CD8-positive, alpha-beta memory T cell (primary cell): ENCODE results near the gene THBS2. TPM values are rescaled to one million over a fixed set of nuclear protein-coding genes. Genes with fewer than 3 reads are reported as not detected.
A peak's percentile ranks its signal among the peaks of the same experiment; 100 is the strongest.

Experiments used
- CTCF ChIA-PET: fragments of 350-600 bp; sonication (Branson Sonifier 250); formaldehyde crosslinking; loops from one replicate; lab custom pipeline; 2021; ENCODE audit warnings: antibody characterized with exemption; lab: Charles Lee
- POLR2A ChIA-PET: fragments of 350-600 bp; sonication (Branson Sonifier 250); formaldehyde crosslinking; loops from one replicate; lab custom pipeline; 2021; ENCODE audit warnings: antibody characterized with exemption; lab: Charles Lee
- DNase-seq, 5 donors: peaks; one replicate each; pipeline versions ENCODE4 v3.0.0 to v3.0.0-alpha.2; 2020 to 2022; ENCODE audit warnings: mixed read lengths in 1 of 5
- H3K27ac ChIP-seq: one replicate; pipeline ENCODE4 v1.7.0; 2013; ENCODE audit warnings: low read depth, mild to moderate bottlenecking, low read length, moderate library complexity
- H3K27me3 ChIP-seq: 2 replicates; pipeline ENCODE4 v1.7.0; 2013; ENCODE audit warnings: low read length, mild to moderate bottlenecking; ENCODE audit not compliant: insufficient read depth, poor library complexity, severe bottlenecking
- H3K36me3 ChIP-seq: 2 replicates; pipeline ENCODE4 v1.7.0; 2013; ENCODE audit warnings: mild to moderate bottlenecking, low read length, moderate library complexity; ENCODE audit not compliant: insufficient read depth
- H3K4me1 ChIP-seq: 2 replicates; pipeline ENCODE4 v1.7.0; 2013; ENCODE audit warnings: mild to moderate bottlenecking, low read length, moderate library complexity; ENCODE audit not compliant: insufficient read depth
- H3K4me3 ChIP-seq: 2 replicates; pipeline ENCODE4 v1.7.0; 2013; ENCODE audit warnings: mild to moderate bottlenecking, low read length
- H3K9me3 ChIP-seq: 2 replicates; pipeline ENCODE4 v1.7.0; 2013; ENCODE audit warnings: mild to moderate bottlenecking, low read length
- H3K27ac Mint-ChIP-seq, 8 donors: one replicate each; pipeline ENCODE4 v1.8.0; 2020 to 2021; ENCODE audit warnings: mixed read lengths in 8 of 8, mild to moderate bottlenecking in 6 of 8, inconsistent platforms in 3 of 8, moderate library complexity in 3 of 8
- H3K27me3 Mint-ChIP-seq, 2 donors: one replicate each; pipeline ENCODE4 v1.8.0; 2020 to 2021; ENCODE audit warnings: mixed read lengths in 2 of 2, mild to moderate bottlenecking in 1 of 2, moderate library complexity in 1 of 2
- H3K36me3 Mint-ChIP-seq, 3 donors: one replicate each; pipeline ENCODE4 v1.8.0; 2020 to 2021; ENCODE audit warnings: mixed read lengths in 3 of 3, inconsistent platforms in 1 of 3, mild to moderate bottlenecking in 1 of 3
- H3K4me1 Mint-ChIP-seq, 3 donors: one replicate each; pipeline ENCODE4 v1.8.0; 2020 to 2021; ENCODE audit warnings: mixed read lengths in 3 of 3, inconsistent platforms in 1 of 3, mild to moderate bottlenecking in 1 of 3
- H3K4me3 Mint-ChIP-seq, 7 donors: one replicate each; pipeline ENCODE4 v1.8.0; 2020 to 2021; ENCODE audit warnings: mixed read lengths in 7 of 7, mild to moderate bottlenecking in 6 of 7, moderate library complexity in 4 of 7, inconsistent platforms in 2 of 7
- H3K9me3 Mint-ChIP-seq, 5 donors: one replicate each; pipeline ENCODE4 v1.8.0; 2020 to 2022; ENCODE audit warnings: mixed read lengths in 5 of 5, mild to moderate bottlenecking in 3 of 5, moderate library complexity in 2 of 5, inconsistent platforms in 1 of 5
- polyA plus RNA-seq: library from polyadenylated mRNA; unstranded; fragments of 300-500 nt; fragmentation: Illumina TruSeq; gene quantifications from one replicate; pipeline ENCODE4 v1.2.3, GENCODE V29; 2021
- total RNA-seq, 2 experiments: library from RNA; stranded (reverse); gene quantifications; one replicate each; pipeline ENCODE4 v1.2.3, GENCODE V29; 2021

THBS2 gene
- total and polyA plus RNA-seq, 3 experiments from 2014 or later, result 0.03 TPM; not detected in 2

GRCh38 chr6:169251371-169251802 is 2.3 kb downstream of the THBS2 start:
- peaks cover 15% of the 10 kb centered on the region for H3K4me1 ChIP-seq
- Mint-ChIP-seq H3K9me3 (no peaks in the 10 kb centered on the region), H3K4me3 (no peak overlapping the region), H3K27ac (no peak overlapping the region), H3K36me3 (no peaks in the 10 kb centered on the region), H3K4me1 (peaks cover 18 to 26% (median 19%) of the 10 kb centered on the region in 3 donors), H3K27me3 (peaks cover 57 to 61% of the 10 kb centered on the region in 2 donors)
- no peaks in the 10 kb centered on the region for H3K9me3 ChIP-seq
- peaks cover 21% of the 10 kb centered on the region for H3K27me3 ChIP-seq
- DNase-seq, result no peak
- POLR2A ChIA-PET, result no interaction called here
- H3K4me3 ChIP-seq, result no peak overlapping the region
- no peak overlapping the region for H3K27ac ChIP-seq
- H3K36me3 ChIP-seq, result no peaks in the 10 kb centered on the region
- CTCF ChIA-PET, result no interaction called here

- H3K27me3 Mint-ChIP-seq, result peaks cover 54% of the 10 kb centered on the region in 2 donors
- Histone ChIP-seq H3K36me3 (no peaks in the 10 kb centered on the region), H3K27me3 (peaks cover 21% of the 10 kb centered on the region), H3K4me3 (no peak overlapping the region), H3K27ac (no peak overlapping the region), H3K9me3 (no peaks in the 10 kb centered on the region), H3K4me1 (peaks cover 15% of the 10 kb centered on the region)
- no peak overlapping the region for H3K4me3 Mint-ChIP-seq
- H3K9me3 Mint-ChIP-seq, result no peaks in the 10 kb centered on the region
- ChIA-PET CTCF (no interaction called here), POLR2A (no interaction called here)
- peaks cover 18 to 26% (median 19%) of the 10 kb centered on the region in 3 donors for H3K4me1 Mint-ChIP-seq
- no peaks in the 10 kb centered on the region for H3K36me3 Mint-ChIP-seq
- H3K27ac Mint-ChIP-seq, result no peak overlapping the region
- DNase-seq, result no peak
These were observed 3.0 kb downstream of the THBS2 start for GRCh38 chr6:169250660-169251059.

GRCh38 chr6:169249057-169249456 is 4.6 kb downstream of the THBS2 start:
- Histone ChIP-seq H3K4me3 (no peak overlapping the region), H3K27ac (no peak overlapping the region), H3K36me3 (no peaks in the 10 kb centered on the region), H3K27me3 (peaks cover 21% of the 10 kb centered on the region), H3K4me1 (peaks cover 14% of the 10 kb centered on the region), H3K9me3 (no peaks in the 10 kb centered on the region)
- CTCF ChIA-PET, result no interaction called here
- H3K36me3 Mint-ChIP-seq, result no peaks in the 10 kb centered on the region
- POLR2A ChIA-PET, result no interaction called here
- H3K27ac Mint-ChIP-seq, result no peak overlapping the region
- no peak overlapping the region for H3K4me3 Mint-ChIP-seq
- H3K9me3 Mint-ChIP-seq, result no peaks in the 10 kb centered on the region
- peaks cover 43 to 44% of the 10 kb centered on the region in 2 donors for H3K27me3 Mint-ChIP-seq
- DNase-seq, result no peak
- peaks cover 18 to 20% (median 19%) of the 10 kb centered on the region in 3 donors for H3K4me1 Mint-ChIP-seq

GRCh38 chr6:169248521-169248971 is 5.1 kb downstream of the THBS2 start:
- Histone ChIP-seq H3K36me3 (no peaks in the 10 kb centered on the region), H3K27me3 (peaks cover 17% of the 10 kb centered on the region), H3K4me1 (peaks cover 9% of the 10 kb centered on the region), H3K4me3 (no peak overlapping the region), H3K27ac (no peak overlapping the region), H3K9me3 (no peaks in the 10 kb centered on the region)
- Mint-ChIP-seq H3K27me3 (peaks cover 37 to 39% of the 10 kb centered on the region in 2 donors), H3K9me3 (no peaks in the 10 kb centered on the region), H3K36me3 (no peaks in the 10 kb centered on the region), H3K4me1 (peaks cover 14 to 15% (median 15%) of the 10 kb centered on the region in 3 donors), H3K4me3 (no peak overlapping the region), H3K27ac (no peak overlapping the region)
- ChIA-PET POLR2A (no interaction called here), CTCF (no interaction called here)
- no peak for DNase-seq

- Histone ChIP-seq H3K27ac (no peak overlapping the region), H3K4me1 (peaks cover 3% of the 10 kb centered on the region), H3K4me3 (no peak overlapping the region), H3K27me3 (peaks cover 11% of the 10 kb centered on the region), H3K9me3 (no peaks in the 10 kb centered on the region), H3K36me3 (no peaks in the 10 kb centered on the region)
- H3K27me3 Mint-ChIP-seq, result peaks cover 32 to 34% of the 10 kb centered on the region in 2 donors
- no peaks in the 10 kb centered on the region for H3K36me3 Mint-ChIP-seq
- no peak for DNase-seq
- no peak overlapping the region for H3K4me3 Mint-ChIP-seq
- H3K4me1 Mint-ChIP-seq, result peaks cover 8 to 9% (median 9%) of the 10 kb centered on the region in 3 donors
- no peaks in the 10 kb centered on the region for H3K9me3 Mint-ChIP-seq
- CTCF ChIA-PET, result no interaction called here
- H3K27ac Mint-ChIP-seq, result no peak overlapping the region
- POLR2A ChIA-PET, result no interaction called here
These were observed 5.7 kb downstream of the THBS2 start for GRCh38 chr6:169247991-169248390.

- no peak overlapping the region for H3K4me3 ChIP-seq
- H3K36me3 Mint-ChIP-seq, result no peaks in the 10 kb centered on the region
- peak overlapping the region in 1 of 8 donors; percentile 0 for H3K27ac Mint-ChIP-seq
These were observed 6.2 kb downstream of the THBS2 start for GRCh38 chr6:169247419-169247818.

GRCh38 chr6:169246445-169246844 is 7.2 kb downstream of the THBS2 start:
- ChIA-PET POLR2A (no interaction called here), CTCF (no interaction called here)
- Histone ChIP-seq H3K9me3 (no peaks in the 10 kb centered on the region), H3K27ac (no peak overlapping the region), H3K27me3 (no peaks in the 10 kb centered on the region), H3K4me3 (no peak overlapping the region), H3K36me3 (no peaks in the 10 kb centered on the region), H3K4me1 (no peaks in the 10 kb centered on the region)
- Mint-ChIP-seq H3K36me3 (no peaks in the 10 kb centered on the region), H3K4me3 (no peak overlapping the region), H3K27me3 (peaks cover 16 to 18% of the 10 kb centered on the region in 2 donors), H3K4me1 (no peaks in the 10 kb centered on the region), H3K9me3 (no peaks in the 10 kb centered on the region), H3K27ac (no peak overlapping the region)
- DNase-seq, result no peak

More at GRCh38 chr6:169247419-169247818, 6.2 kb downstream of the THBS2 start:
- no peaks in the 10 kb centered on the region for H3K36me3 ChIP-seq
- CTCF ChIA-PET, result no interaction called here
- peaks cover 5% of the 10 kb centered on the region for H3K27me3 ChIP-seq
- H3K27ac ChIP-seq, result no peak overlapping the region
- Mint-ChIP-seq H3K9me3 (no peaks in the 10 kb centered on the region), H3K4me1 (peaks cover 3 to 5% (median 3%) of the 10 kb centered on the region in 3 donors), H3K4me3 (no peak overlapping the region), H3K27me3 (peaks cover 26 to 28% of the 10 kb centered on the region in 2 donors)
- H3K9me3 ChIP-seq, result no peaks in the 10 kb centered on the region
- DNase-seq, result no peak
- POLR2A ChIA-PET, result no interaction called here
- H3K4me1 ChIP-seq, result no peaks in the 10 kb centered on the region

- Histone ChIP-seq H3K4me3 (no peak overlapping the region), H3K27ac (no peak overlapping the region), H3K27me3 (no peaks in the 10 kb centered on the region), H3K4me1 (no peaks in the 10 kb centered on the region), H3K36me3 (no peaks in the 10 kb centered on the region), H3K9me3 (no peaks in the 10 kb centered on the region)
- POLR2A ChIA-PET, result no interaction called here
- Mint-ChIP-seq H3K9me3 (no peaks in the 10 kb centered on the region), H3K27me3 (peaks cover 7 to 8% of the 10 kb centered on the region in 2 donors), H3K4me3 (no peak overlapping the region), H3K4me1 (no peaks in the 10 kb centered on the region), H3K27ac (no peak overlapping the region), H3K36me3 (no peaks in the 10 kb centered on the region)
- DNase-seq, result no peak
- CTCF ChIA-PET, result no interaction called here
These were observed 8.8 kb downstream of the THBS2 start for GRCh38 chr6:169244684-169245383.
